Stimulated activated CD8-positive, alpha-beta memory T cell treated with anti-CD3 and anti-CD28 coated beads, Interleukin-4, amount 100 ng/mL, for 1 hour (primary cell): ENCODE results near the gene P2RY11.

Experiments used
- DNase-seq, 2 donors: peaks; one replicate each; pipeline ENCODE4 v3.0.0-alpha.2; 2020; ENCODE audit warnings: low read depth in 2 of 2, low spot score in 1 of 2

P2RY11 gene

GRCh38 chr19:10138879-10139795, 27.6 kb downstream of the P2RY11 start:
- no peak for DNase-seq

GRCh38 chr19:10139952-10140351, 28.5 kb downstream of the P2RY11 start:
- no peak for DNase-seq

GRCh38 chr19:10141479-10141878, 30.0 kb downstream of the P2RY11 start:
- DNase-seq: no peak

- DNase-seq: no peak
Observed at GRCh38 chr19:10141973-10142372, 30.5 kb downstream of the P2RY11 start.

- no peak for DNase-seq
Observed at GRCh38 chr19:10142701-10143375, 31.3 kb downstream of the P2RY11 start.

- DNase-seq: no peak
Observed at GRCh38 chr19:10143681-10144080, 32.2 kb downstream of the P2RY11 start.

- DNase-seq: no peak
Observed at GRCh38 chr19:10144361-10144760, 32.9 kb downstream of the P2RY11 start.

- no peak for DNase-seq
Observed at GRCh38 chr19:10145031-10145430, 33.5 kb downstream of the P2RY11 start.

GRCh38 chr19:10146142-10146541, 34.6 kb downstream of the P2RY11 start:
- no peak for DNase-seq

- DNase-seq: no peak
Observed at GRCh38 chr19:10149427-10149826, 37.9 kb downstream of the P2RY11 start.

GRCh38 chr19:10151521-10151920, 40.0 kb downstream of the P2RY11 start:
- DNase-seq: no peak

GRCh38 chr19:10152100-10152499, 40.6 kb downstream of the P2RY11 start:
- no peak for DNase-seq

- DNase-seq: no peak
Observed at GRCh38 chr19:10155839-10156238, 44.3 kb downstream of the P2RY11 start.

GRCh38 chr19:10158071-10158470, 46.6 kb downstream of the P2RY11 start:
- no peak for DNase-seq

GRCh38 chr19:10158485-10158884, 47.0 kb downstream of the P2RY11 start:
- DNase-seq: no peak

- DNase-seq: no peak
Observed at GRCh38 chr19:10159610-10160009, 48.1 kb downstream of the P2RY11 start.

- no peak for DNase-seq
Observed at GRCh38 chr19:10163536-10163935, 52.0 kb downstream of the P2RY11 start.
